Measurements from ENCODE around the gene MAPK11.
"Not testable (repeated sequence)": the region's sequence is repeated elsewhere in the genome, so short reads cannot be mapped to it uniquely, and the experiment has no call there.

Gene MAPK11

DNA sequence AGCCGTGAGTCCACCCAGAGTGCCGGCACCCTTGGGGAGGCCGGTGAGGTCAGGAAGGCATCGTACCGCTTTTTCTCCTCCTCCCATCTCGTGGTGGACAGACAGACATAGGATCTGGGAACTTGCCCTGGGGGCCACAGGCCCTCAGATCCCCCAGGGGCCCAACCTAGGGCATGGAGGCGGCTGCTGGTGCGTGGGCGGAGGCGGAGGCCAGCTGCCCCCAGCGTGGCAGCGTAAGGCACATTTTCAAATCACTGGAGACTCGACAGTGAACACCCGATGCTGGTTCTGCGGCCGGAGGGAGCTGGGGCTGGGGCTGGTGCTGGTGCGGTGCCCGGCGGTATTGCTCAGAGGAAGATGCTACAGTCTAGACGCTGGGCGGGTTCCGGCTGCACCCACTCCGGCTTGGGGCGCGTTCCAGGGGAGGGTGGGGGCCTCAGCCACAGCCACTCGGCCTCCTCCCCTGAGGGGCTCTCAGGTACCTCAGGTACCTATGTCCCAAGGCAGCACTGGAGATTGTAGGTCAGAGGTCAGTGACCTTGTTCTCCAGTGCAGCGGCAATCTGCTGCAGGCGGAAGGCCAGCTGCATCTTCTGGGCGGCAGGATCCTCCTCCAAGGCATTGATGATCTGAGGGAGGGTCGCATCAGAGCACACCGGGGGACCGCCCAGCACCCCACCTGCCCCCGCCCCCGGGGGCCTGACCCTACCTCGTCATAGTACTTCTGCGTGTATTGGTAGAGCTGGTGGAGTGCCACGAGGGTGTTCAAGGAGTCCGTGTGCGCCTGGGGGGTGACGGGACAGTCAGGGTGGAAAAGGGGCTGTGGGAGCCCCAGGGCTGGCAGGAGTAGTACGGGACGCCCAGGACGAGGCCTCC lies 5.2 kb upstream of the MAPK11 start:
- no peak for DNase-seq

DNA sequence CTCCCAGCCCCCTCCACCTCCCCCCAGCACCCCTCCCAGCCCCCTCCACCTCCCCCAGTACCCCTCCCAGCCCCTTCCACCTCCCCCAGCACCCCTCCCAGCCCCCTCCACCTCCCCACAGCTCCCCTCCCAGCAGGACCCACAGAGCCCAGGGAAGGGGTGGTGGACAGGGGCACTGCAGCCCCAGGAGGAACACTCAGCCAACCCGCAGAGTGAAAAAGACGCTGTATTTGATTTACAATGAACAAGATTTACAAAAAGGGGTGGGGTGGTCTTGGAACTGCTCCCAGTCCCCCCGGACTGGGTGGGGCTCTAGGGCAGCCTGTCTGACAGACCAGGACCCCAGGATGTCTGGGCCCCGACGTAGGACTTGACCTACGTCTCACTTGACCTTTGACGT lies 4.6 kb upstream of the MAPK11 start:
- no peak for DNase-seq

DNA sequence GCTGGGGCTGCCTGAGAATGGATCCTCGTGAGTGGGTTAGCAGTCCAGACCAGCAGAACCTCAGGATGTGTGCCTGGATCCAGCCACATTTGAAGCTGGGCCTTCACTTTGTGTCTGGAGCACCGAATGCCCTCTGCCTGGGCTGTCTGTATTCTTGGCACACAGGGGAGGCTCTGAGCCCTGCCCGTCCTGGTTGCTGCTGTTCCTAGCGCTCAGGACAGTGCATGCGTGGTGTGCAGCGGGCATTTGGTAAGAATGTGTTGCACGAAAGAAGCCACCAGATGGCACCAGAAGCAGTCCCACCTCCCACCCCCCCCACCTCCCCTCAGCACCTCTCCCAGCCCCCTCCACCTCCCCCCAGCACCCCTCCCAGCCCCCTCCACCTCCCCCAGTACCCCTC lies 4.1 kb upstream of the MAPK11 start:
- DNase-seq: no peak

DNA sequence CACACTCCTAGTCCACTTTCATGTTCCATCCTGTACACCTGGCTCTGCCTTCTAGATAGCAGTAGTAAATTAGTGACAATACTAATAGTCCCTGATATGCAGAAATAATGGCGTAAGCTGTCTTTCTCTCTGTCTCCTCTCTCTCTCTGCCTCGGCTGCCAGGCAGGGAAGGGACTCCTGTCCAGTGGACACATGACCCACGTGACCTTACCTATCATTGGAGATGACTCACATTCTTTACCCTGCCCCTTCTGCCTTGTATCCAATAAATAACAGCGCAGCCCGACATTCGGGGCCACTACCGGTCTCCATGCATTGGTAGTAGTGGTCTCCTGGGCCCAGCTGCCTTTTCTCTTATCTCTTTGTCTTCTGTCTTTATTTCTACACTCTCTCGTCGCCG lies 3.6 kb upstream of the MAPK11 start:
- DNase-seq: not testable (repeated sequence)

DNA sequence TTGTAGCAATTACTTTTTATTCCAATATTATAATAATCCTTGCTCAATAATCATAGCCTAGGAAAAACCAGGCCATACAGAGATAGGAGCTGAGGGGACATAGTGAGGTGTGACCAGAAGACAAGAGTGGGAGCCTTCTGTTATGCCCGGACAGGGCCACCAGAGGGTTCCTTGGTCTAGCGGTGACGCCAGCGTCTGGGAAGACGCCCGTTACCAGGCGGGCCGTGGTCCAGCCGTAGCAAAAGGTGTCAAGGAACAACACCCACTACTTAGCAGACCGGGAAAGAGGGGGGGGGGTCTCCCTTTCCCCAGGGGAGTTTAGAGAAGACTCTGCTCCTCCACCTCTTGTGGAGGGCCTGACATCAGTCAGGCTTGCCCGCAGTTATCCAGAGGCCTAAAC lies 3.2 kb upstream of the MAPK11 start:
- DNase-seq: not testable (repeated sequence)

DNA sequence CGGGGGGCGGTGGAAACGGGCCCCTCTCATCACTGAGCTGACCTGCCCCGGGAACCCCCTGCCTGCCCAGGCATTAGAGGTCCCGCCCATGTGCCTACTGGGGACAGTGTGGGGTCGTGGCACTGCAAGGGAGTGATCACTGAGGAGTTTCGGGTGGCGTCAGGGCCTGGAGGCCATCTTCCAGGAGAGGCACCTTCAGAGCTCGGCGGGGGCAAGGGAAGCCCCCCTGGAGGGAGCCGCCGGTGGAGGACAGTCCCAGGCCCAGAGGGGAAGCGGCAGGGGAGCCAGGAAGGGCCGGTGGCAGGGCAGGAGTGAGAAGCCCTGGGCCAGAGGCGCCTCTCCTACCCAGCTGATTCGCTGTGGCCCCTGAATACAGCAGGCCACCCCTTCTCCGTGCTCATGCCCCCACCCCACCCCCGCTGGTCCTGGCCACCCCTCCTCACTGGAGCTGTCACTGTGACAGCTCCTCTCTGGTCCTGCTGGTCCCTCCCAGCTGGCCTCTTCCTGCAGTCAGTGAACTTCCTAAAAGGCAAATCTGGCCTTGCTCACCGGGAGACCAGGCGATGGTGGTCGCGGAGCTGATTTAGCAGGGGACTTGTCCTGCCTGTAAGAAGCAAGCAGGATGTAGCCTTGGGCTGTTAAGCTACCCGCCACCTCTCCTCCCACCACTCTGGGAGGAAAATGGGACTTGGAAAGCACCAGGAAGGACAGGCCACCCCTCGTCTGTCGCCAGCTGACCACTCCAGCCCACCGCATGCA lies 2.0 kb upstream of the MAPK11 start:
- no peak for DNase-seq

DNA sequence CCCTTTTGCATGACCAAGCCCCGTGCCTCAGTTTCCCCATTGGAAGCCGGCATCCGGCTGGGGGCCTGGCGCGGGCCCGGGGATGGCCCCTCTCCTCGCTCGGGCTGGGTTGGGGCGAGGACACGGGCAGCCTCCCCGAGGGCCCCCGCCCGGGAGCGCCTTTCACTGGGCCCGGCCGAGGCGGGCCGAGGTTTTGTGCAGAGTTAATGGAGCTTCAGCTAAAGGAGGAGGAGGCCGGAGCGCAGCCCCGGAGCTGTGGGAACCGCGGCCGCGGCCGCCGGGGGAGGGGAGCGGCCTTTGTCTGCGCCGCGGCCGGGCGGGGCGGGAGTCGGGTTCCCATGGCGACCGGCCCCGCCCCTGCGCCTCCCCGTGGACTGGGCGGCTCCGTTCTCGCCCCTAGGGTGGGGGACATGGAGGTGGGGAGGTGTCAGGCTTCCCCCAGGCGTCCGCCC lies 1.4 kb upstream of the MAPK11 start:
- peak; percentile 76 for DNase-seq

DNA sequence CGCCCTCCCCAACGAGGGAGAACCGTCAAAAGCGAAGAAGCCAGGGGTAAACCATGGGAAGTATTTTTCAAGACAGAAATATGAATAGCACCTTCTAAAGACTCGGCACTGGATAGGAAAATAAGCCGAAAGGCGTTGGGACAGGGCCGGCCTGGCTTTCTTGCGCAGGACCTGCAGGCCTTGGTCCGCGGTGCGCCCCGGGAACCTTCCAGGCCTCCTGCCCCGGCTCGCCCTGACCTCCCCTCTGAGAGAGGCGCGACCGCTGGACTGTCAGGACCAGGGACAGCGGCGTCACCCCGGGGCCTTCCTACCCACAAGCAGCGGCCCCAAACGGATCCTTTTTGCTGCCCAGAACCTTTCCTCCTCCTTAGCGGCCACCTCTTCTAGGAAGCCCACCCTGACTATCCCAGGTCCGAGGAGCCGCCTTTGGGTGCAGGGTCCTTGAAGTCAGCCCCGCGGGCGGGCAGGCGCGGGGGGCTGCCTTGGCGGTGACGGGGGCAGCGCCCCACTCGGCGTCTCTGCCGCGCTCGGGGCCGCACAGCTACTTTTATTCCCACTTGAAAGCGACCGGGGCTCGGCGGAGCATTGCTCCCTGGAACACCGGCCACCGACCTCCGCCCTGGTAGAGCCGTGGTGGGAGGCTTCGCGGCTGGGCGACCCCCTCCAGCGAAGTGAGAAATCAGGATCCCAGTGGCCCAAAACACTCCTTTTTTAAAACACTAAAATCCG lies 650 bp upstream of the MAPK11 start:
- no peak for DNase-seq

DNA sequence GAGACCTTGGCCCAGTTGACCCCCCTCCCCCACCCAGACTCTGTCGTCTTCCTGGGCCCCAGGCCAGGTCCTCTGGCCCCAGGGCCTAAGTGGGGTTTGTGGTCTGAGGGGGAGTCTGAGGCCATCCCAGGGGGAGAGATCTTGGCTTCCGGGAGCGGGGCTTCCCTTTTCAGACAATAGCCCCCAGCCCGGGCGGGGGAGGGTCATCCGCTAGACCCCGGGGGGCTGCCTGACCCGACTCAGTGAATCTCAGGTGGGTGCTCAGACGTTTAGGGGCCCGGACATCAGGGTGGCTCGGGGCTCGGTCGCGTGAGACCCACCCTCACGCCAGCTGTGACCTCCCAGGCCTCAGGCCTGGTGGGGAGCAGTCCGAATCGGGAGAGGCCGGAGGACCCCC lies 609 bp downstream of the MAPK11 start:
- DNase-seq: no peak

DNA sequence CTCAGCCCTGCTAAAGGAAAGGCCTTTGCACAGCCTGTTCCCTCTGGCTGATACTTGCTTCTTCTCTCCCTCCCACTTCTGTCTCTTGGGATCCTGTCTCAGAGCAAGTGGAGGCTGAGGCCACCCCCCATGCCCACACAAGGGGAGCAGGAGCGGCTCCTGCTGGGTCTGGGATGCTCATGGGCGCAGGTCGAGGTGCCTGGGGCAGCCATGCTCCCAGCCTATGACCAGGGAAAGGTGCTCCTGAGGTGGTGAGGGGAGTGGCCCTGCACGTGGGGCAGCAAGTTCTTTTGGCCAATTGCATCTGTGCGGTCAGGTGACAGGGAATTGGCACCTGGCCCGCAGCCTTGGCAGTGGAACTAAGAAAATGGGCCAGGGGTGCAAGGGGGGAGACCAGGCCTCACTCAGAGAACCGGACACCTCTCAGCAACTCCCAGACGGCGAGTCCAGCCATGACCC lies 1.5 kb downstream of the MAPK11 start:
- DNase-seq: no peak

DNA sequence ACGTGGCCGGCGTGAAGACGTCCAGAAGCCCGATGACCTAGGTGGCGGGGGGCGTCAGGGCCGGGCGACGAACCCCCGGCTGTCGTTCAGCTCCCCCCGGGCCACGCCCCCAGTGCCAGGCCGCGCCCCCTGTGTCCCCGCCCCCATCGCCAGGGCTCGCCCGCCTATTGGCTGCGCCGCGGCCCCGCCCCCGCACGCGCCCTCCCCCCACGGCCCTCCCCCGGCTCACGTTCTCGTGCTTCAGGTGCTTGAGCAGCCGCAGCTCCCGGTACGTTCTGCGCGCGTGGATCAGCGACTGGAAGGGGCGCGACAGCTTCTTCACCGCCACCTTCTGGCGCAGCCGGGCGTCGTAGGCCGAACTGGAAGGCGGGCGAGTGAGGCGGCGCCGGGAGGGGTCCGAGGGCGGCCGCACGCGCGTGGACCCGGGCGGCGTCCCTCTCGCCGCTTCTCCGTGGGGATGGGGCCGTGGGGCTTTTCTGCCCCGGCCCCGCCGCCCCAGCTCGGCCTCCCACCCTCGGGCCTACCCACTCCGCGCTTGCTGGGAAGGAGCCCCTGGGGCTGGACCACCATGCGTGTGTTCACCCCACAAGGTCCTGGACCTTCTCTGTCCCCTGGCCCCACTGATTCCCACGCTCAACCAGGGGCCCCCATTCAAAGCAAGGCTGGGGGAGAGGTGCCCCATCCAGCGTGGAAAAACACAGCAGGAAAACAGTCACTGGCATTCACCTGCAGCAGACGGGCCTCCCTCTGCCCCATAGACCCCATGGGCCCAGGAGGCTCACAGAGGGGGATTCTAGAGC lies 2.4 kb downstream of the MAPK11 start:
- DNase-seq: no peak

DNA sequence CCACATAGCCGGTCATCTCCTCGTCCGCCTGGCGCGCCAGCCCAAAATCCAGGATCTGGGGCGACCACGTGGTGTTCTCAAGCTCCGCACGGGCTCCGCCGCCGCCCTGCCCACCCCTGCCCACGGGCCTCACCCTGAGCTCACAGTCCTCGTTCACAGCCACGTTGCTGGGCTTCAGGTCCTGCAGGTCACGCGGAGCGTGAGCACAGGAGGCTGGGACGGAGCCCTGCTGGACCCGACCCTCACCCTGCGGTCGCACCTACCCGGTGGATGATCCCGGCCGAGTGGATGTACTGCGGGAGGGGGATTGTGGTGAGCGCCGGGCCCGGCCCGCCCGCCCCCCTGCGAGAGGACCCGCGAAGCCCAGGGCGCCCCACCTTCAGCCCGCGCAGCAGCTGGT lies 3.2 kb downstream of the MAPK11 start:
- no peak for DNase-seq

DNA sequence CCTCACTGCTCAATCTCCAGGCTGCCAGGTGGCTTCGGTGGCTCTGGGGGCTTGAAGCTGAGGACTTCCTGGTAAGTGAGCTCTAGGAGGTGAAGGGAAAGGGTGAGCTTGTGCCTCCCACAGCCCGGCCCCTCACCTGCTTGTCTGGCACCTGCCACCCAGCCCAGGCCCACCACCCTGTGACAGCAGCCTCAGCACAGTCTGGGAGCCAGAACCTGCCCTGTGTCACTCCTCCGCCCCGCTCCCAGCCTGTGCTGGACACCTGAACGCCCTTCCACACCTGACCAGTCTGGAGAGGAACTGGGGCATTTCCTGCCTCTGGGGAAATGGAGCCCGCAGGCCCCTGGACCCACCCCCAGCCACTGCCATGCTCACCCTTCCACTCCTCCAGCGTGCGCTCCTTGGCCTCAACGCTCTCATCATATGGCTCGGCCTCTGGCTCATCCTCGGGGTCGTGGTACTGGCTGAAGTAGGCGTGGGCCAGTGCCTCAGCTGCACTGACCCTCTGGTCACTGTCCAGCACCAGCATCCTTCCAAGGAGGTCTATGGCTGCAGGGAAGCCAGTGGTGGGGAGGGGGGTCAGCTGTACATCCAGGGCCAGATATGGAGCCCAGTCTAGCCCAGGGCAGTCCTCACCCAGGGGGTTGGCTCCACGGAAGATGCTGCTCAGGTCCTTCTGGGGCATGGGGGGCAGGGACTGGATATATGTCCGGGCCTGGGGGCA lies 5.1 kb downstream of the MAPK11 start:
- no peak for DNase-seq

DNA sequence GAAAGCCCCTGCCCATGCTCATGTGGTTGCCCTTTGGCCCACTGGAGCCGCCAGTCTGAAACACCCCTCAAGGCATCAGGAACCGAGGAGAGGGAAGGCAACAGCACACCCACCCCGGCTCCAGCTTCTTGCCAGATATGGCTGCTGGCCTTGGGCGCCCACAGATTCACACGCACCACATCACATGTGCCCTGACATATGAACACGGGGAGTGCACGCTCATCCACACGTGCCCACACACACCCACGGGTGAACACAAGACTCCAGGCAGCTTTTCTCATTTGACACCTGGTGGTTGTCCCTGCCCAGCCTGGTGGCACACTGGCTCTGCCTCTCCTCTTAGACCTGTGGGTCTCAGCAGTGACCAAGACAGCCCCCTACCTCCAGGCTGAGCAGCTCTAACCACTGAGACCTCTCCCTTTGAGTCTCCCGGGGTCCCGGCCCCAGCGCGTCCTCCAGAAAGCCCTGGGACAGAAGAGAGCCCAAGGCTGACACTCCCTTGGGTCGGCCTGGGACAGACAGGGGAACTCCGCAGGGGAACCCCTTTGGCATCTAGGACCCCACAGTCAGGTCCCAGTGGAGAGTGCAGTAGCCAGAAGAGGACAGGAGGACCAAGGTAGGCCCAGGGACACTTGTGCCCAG lies 6.0 kb downstream of the MAPK11 start:
- no peak for DNase-seq

DNA sequence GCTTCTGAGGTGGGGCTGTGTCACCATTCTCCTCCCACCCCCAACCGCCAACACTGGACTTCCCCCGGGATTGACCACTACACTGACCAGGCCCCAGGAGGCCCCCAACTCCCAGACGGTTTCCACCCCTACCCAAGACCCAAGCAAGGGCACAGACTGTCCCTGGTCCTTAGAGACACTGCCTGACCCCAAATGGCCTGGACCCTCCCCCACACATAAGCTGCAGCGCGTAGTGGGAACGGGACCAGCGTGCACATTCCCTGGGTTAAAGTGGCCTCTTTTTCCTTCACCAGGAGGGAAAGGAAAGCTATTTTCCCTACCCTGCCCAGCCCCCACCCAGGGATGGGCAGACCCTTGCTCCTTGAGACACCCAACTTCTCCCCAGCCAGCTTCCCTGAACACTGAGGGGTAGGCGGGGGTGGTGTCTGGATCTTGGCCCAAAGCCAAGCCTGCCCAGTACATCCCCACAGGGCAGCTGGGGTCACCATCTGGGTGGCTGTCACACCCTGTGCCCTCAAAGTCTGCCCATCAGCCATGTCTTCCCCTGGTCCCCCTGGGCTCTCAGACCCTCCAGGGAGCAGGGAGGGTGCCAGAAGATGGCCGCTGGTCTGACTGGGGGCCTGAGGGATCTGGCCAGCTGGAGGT lies 7.1 kb downstream of the MAPK11 start:
- DNase-seq: no peak

DNA sequence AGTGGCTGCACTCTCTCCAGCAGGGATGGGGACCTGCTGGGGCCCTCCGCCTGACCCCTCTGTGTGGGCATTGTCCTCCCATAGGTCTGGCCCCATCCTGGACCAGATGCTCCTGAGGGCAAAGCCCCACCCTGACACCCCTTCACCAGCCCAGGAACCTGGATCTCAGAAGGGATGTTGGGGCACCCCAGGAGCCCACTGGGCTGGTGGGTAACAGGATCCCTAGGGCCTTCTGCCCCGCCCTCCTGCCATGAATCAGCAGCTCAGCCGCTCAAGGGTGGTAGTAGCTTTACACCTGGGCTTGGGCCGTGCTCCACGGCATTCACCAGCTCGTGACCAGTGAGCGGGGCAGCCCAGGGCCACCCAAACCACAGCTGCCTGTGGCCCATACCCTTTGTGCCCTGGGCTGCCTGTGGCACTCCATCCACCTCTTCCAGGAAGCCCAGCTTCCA lies 7.7 kb downstream of the MAPK11 start:
- no peak for DNase-seq

DNA sequence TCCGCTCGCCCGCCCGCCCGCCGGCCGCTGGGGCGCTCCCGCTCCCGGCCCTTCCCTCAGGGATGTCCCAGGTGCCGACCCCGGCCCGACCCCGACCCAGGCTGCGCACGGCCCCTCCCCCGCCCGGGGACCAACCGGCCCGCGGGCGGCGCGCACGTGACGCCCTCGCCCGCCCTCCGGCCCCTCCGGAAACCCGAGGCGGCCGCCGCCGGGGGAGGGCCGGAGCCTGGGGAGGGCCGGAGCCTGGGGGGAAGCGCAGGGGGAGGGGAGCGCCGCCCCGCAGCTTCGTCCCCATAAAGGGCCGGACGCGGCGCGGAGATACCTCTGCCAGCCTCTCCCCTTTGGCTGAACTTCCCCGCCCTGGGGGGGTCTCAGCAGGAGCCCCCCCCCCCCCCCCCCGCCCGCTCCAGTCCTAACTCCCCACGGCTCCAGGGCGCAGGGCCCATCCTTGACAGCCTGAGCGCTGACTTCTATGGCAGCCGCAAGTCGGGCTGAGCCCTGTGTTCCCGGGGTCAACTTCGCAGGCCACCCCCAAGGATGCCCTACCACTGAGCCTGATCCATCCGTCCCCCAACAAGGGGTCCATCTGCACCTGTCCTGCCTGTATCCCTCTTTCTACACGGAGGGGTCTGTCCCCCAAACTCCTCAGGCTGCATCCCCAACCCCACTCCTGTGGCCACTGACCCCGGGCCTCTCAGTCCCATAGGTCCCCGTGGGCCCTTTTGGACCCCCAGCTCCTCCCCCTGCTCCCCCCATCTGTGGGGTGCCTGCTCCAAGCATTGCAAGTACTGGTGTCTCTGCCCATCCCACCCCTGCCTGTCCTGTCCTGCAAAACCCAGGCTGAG lies 8.3 kb downstream of the MAPK11 start, which contains the start of gene MAPK12:
Gene MAPK12, minus strand, starts transcription at position 69 of the 845 bp plus-strand sequence. CDS start 174 bp downstream, outside the sequence.
- DNase-seq: no peak

DNA sequence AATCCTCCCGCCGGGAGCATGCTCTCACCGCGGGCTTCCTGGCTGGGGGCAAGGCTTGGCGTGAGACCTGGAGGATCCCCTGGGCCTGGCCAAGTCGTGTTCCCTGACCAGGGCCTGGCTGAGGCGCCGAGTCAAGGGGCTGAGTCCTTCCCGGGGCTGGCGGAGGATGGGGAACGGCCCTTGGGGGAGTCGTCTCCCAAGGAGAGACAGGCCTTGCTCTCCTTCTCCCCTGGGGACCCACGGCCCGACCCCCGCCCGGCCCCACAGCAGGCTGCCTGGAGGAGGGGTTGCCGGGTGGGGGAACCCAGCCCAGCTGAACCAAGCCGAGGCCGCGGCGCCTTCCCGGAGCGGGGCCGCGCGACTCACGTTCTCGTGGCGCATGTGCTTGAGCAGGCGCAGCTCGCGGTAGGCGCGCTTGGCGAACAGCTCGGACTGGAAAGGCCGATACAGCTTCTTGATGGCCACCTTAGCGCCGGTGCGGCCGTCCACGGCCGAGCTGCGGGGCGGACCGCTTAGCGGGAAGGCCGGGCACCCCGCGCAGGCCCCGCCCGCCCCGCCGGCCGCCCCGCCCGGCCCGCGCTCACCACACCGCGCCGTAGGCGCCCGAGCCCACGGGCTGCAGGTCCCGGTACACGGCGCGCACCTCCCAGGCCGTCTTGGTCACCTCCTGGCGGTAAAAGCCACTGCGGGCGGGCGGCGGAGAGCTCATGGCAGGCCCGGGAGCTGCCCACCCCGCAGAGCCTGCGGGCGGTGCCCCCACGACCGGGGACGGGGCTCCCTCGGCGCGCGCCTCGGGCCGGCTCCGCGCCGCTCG lies 9.2 kb downstream of the MAPK11 start:
- DNase-seq: peak; percentile 19

DNA sequence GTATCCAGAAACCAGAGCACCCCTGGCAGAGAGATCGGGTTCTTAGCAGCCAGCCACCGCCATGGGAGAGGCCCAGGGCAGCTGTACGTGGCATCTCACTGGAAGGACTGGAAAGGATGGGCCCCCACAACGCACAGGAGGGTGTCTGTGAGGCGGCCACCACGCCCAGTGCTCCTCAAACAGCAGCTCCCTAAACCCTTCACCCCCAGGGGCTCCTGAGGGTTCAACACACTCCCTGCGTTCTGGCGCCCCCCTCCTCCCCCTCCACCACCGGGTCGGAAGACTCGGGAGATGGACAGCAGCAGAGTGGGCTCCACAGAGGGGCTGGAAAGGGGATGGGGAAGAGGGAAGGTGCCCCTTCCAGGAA lies 9.8 kb downstream of the MAPK11 start:
- DNase-seq: no peak

Measured in NCI-H748 treated with DMSO at 0.1 percent for 48 hours (cell line).